Hepatocyte (in vitro differentiated cells): ENCODE results near the gene PDE4D.

Experiments used
- EZH2phosphoT487 ChIP-seq: fragments of 200-600 bp; sonication (generic); IDR thresholded peaks from one replicate; pipeline ENCODE4 v1.6.1; 2018; ENCODE audit warnings: antibody characterized with exemption, mild to moderate bottlenecking, low read depth, moderate library complexity; ENCODE audit not compliant: unreplicated experiment, severe bottlenecking
- TF ChIP-seq, protein P1 (sequence below): fragments of 200-600 bp; sonication (generic); IDR thresholded peaks from 2 replicates; pipeline ENCODE4 v1.5.1; 2016; ENCODE audit warnings: antibody characterized with exemption, mild to moderate bottlenecking; ENCODE audit not compliant: poor library complexity

DNA sequence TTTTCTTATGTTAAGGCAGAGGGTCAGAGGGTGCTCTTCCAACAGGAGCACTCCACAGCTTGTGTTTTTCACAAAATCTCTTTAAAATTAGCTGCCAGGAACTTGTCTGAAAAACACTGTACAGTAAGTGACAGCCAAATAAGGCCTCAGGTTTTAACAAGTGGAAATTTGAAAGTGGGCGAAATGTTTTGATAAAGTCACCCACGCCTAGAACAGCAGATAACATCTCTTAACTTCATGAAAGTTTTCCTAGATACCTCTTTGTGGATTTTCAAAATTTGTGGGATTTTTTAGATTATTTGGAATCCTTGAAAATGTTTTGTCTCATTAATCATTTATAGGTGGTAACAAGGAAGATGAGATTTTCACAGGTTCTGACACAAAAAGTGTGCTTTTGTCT is 121.3 kb downstream of the PDE4D start:
- TF ChIP-seq, protein P1, sequence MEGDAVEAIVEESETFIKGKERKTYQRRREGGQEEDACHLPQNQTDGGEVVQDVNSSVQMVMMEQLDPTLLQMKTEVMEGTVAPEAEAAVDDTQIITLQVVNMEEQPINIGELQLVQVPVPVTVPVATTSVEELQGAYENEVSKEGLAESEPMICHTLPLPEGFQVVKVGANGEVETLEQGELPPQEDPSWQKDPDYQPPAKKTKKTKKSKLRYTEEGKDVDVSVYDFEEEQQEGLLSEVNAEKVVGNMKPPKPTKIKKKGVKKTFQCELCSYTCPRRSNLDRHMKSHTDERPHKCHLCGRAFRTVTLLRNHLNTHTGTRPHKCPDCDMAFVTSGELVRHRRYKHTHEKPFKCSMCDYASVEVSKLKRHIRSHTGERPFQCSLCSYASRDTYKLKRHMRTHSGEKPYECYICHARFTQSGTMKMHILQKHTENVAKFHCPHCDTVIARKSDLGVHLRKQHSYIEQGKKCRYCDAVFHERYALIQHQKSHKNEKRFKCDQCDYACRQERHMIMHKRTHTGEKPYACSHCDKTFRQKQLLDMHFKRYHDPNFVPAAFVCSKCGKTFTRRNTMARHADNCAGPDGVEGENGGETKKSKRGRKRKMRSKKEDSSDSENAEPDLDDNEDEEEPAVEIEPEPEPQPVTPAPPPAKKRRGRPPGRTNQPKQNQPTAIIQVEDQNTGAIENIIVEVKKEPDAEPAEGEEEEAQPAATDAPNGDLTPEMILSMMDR: no peak
- no peak for TF ChIP-seq EZH2phosphoT487
